ENCODE results near the gene JAZF1. TPM values are rescaled to one million over a fixed set of nuclear protein-coding genes. Genes with fewer than 3 reads are reported as not detected.

JAZF1 gene
- total RNA-seq, 1 donor from 2014 or later: 7.2 TPM

- H3K36me3 Mint-ChIP-seq: peaks cover 3% of the 10 kb centered on the region
- H3K27ac Mint-ChIP-seq: no peak overlapping the region
- no peaks in the 10 kb centered on the region for H3K27me3 Mint-ChIP-seq (ENCODE audit: low read depth)
- TF ChIP-seq CTCF (IDR thresholded peaks at IDR 0.05; ENCODE audit: unreplicated experiment): no peak
- peaks cover 7% of the 10 kb centered on the region for H3K9me3 Mint-ChIP-seq
- H3K4me3 Mint-ChIP-seq: no peak overlapping the region
- DNase-seq (ENCODE audit: low spot score in 2 of 2, unreplicated experiment in 2 of 2): no peak
- peaks cover 47% of the 10 kb centered on the region for H3K4me1 Mint-ChIP-seq
Observed at GRCh38 chr7:28052933-28053332, 127.7 kb downstream of the JAZF1 start.

- Mint-ChIP-seq H3K4me3 (no peak overlapping the region), H3K4me1 (peaks cover 23% of the 10 kb centered on the region), H3K27ac (no peak overlapping the region), H3K9me3 (peaks cover 11% of the 10 kb centered on the region), H3K36me3 (peaks cover 3% of the 10 kb centered on the region), H3K27me3 (ENCODE audit: low read depth) (no peaks in the 10 kb centered on the region)
- no peak for DNase-seq (ENCODE audit: low spot score in 2 of 2, unreplicated experiment in 2 of 2)
- no peak for TF ChIP-seq CTCF (IDR thresholded peaks at IDR 0.05; ENCODE audit: unreplicated experiment)
Observed at GRCh38 chr7:28048694-28049093, 131.9 kb downstream of the JAZF1 start.

GRCh38 chr7:28046035-28046434 lies 134.6 kb downstream of the JAZF1 start:
- DNase-seq (ENCODE audit: low spot score in 2 of 2, unreplicated experiment in 2 of 2): no peak
- no peak for TF ChIP-seq CTCF (IDR thresholded peaks at IDR 0.05; ENCODE audit: unreplicated experiment)
- Mint-ChIP-seq H3K4me1 (peaks cover 17% of the 10 kb centered on the region), H3K36me3 (no peaks in the 10 kb centered on the region), H3K27ac (no peak overlapping the region), H3K27me3 (ENCODE audit: low read depth) (no peaks in the 10 kb centered on the region), H3K4me3 (no peak overlapping the region), H3K9me3 (peaks cover 17% of the 10 kb centered on the region)

DNA sequence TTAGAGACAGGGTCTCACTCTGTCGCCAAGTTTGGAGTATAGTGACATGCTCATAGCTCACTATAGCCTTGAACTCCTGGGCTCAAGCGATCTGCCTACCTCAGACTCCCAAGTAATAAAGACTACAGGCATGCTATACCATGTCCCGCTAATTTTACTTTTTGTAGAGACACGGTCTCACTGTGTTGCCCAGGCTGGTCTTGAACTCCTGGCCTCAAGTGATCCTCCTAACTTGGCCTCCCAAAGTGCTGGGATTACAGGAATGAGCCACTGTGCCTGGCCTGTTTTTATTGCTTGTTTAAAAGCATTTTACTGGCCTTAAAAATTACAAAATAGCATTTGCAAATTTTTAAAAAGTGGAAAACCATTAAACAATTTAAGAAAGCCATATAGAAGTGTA lies 135.0 kb downstream of the JAZF1 start:
- no peaks in the 10 kb centered on the region for H3K36me3 Mint-ChIP-seq
- peaks cover 21% of the 10 kb centered on the region for H3K4me1 Mint-ChIP-seq
- H3K27me3 Mint-ChIP-seq (ENCODE audit: low read depth): no peaks in the 10 kb centered on the region
- DNase-seq (ENCODE audit: low spot score in 2 of 2, unreplicated experiment in 2 of 2): no peak
- peak overlapping the region; percentile 45 for H3K27ac Mint-ChIP-seq
- TF ChIP-seq CTCF (IDR thresholded peaks at IDR 0.05; ENCODE audit: unreplicated experiment): no peak
- peaks cover 17% of the 10 kb centered on the region for H3K9me3 Mint-ChIP-seq
- H3K4me3 Mint-ChIP-seq: no peak overlapping the region

GRCh38 chr7:28044825-28045224 lies 135.8 kb downstream of the JAZF1 start:
- Mint-ChIP-seq H3K4me1 (peaks cover 29% of the 10 kb centered on the region), H3K27me3 (ENCODE audit: low read depth) (no peaks in the 10 kb centered on the region), H3K36me3 (no peaks in the 10 kb centered on the region), H3K27ac (peak overlapping the region; percentile 68), H3K9me3 (peaks cover 17% of the 10 kb centered on the region), H3K4me3 (no peak overlapping the region)
- no peak for TF ChIP-seq CTCF (IDR thresholded peaks at IDR 0.05; ENCODE audit: unreplicated experiment)
- no peak for DNase-seq (ENCODE audit: low spot score in 2 of 2, unreplicated experiment in 2 of 2)

GRCh38 chr7:28042721-28043120 lies 137.9 kb downstream of the JAZF1 start:
- no peak for DNase-seq (ENCODE audit: low spot score in 2 of 2, unreplicated experiment in 2 of 2)
- Mint-ChIP-seq H3K9me3 (peaks cover 8% of the 10 kb centered on the region), H3K4me3 (no peak overlapping the region), H3K4me1 (peaks cover 49% of the 10 kb centered on the region), H3K36me3 (no peaks in the 10 kb centered on the region), H3K27ac (no peak overlapping the region), H3K27me3 (ENCODE audit: low read depth) (no peaks in the 10 kb centered on the region)
- TF ChIP-seq CTCF (IDR thresholded peaks at IDR 0.05; ENCODE audit: unreplicated experiment): no peak

Measured in mesothelial cell of epicardium (in vitro differentiated cells).